K562 (cell line): ENCODE results near the gene JAKMIP2. TPM values are rescaled to one million over a fixed set of nuclear protein-coding genes. Genes with fewer than 3 reads are reported as not detected.

Experiments
- ATAC-seq: fragments of 200-7000 bp; cut with Tn5 transposase; 3 replicates; pipeline ENCODE4 v1.9.1; 2020; ENCODE audit warnings: moderate library complexity
- BruUV-seq: library from RNA; stranded (reverse); fragments of 400-500 nt; replicated peaks from 2 replicates; lab custom pipeline; 2021; lab: Mats Ljungman, UMichigan
- CTCF ChIA-PET: fragments of 300-600 bp; formaldehyde crosslinking; extraction: SDS; loops from one replicate; lab custom pipeline; 2021; ENCODE audit warnings: low intra/inter-chr PET ratio; lab: Yijun Ruan, JAX
- POLR2A ChIA-PET: fragments of 300-600, 350-650 bp; sonication (Branson Sonifier 250); formaldehyde crosslinking; extraction: SDS; loops from one replicate; lab custom pipeline; 2021; ENCODE audit warnings: antibody characterized with exemption, inconsistent platforms; lab: Yijun Ruan, JAX
- DNase-seq, 4 experiments: peaks; one replicate each; pipeline versions ENCODE4 v3.0.0 to v3.0.0-alpha.2; 2011 to 2018; ENCODE audit warnings: low spot score in 3 of 4, mixed read lengths in 3 of 4; ENCODE audit errors: extremely low read depth in 1 of 4
- FAIRE-seq: peaks from 2 replicates; lab custom pipeline; 2011; peaks lifted over from hg19 to GRCh38; lab: Jason Lieb, UNC
- H2AFZ ChIP-seq: 2 replicates; pipeline ENCODE4 v1.6.0; 2011; ENCODE audit warnings: low read depth, low read length, control low read depth, inconsistent platforms
- H3K27ac ChIP-seq: fragments of 200-600 bp; 3 replicates; pipeline ENCODE4 v1.8.0; 2011; ENCODE audit warnings: low read depth, mild to moderate bottlenecking, control low read depth, inconsistent platforms, low read length, moderate library complexity, mixed read lengths; ENCODE audit errors: extremely low read depth
- H3K27me3 ChIP-seq, 2 experiments: fragments of 300-600 bp in 1 of 2; 2 replicates in 1 of 2; 3 replicates in 1 of 2; pipeline versions ENCODE4 v1.6.0 to v1.8.0; 2011; ENCODE audit warnings: inconsistent platforms in 2 of 2, low read length in 2 of 2, mild to moderate bottlenecking in 1 of 2, mixed read lengths in 1 of 2, moderate library complexity in 1 of 2; ENCODE audit not compliant: control insufficient read depth in 2 of 2, insufficient read depth in 2 of 2
- H3K36me3 ChIP-seq: fragments of 300-600 bp; 3 replicates; pipeline ENCODE4 v1.8.0; 2011; ENCODE audit warnings: mild to moderate bottlenecking, low read length, inconsistent platforms; ENCODE audit not compliant: control insufficient read depth, insufficient read depth
- H3K4me1 ChIP-seq, 2 experiments: fragments of 200-600 bp in 1 of 2; replicated peaks in 1 of 2; 2 replicates in 1 of 2; 3 replicates in 1 of 2; pipeline versions ENCODE4 v1.5.1 to v1.8.0; 2011; ENCODE audit warnings: inconsistent platforms in 2 of 2, low read length in 2 of 2, mild to moderate bottlenecking in 1 of 2, mixed read lengths in 1 of 2, moderate library complexity in 1 of 2; ENCODE audit not compliant: control insufficient read depth in 2 of 2, insufficient read depth in 2 of 2
- H3K4me2 ChIP-seq: 2 replicates; pipeline ENCODE4 v1.6.1; 2011; ENCODE audit warnings: low read length, control low read depth, inconsistent platforms, mixed read lengths; ENCODE audit not compliant: insufficient read depth
- H3K4me3 ChIP-seq: fragments of 200-600 bp; sonication (generic), shearing (Covaris generic); 2 replicates; pipeline ENCODE4 v1.5.1; 2016; ENCODE audit warnings: control low read depth, inconsistent platforms
- H3K79me2 ChIP-seq: fragments of 200-600 bp; 3 replicates; pipeline ENCODE4 v1.8.0; 2011; ENCODE audit warnings: low read length, inconsistent platforms; ENCODE audit not compliant: control insufficient read depth, insufficient read depth
- H3K9ac ChIP-seq, 2 experiments: 2 replicates each; pipeline versions ENCODE4 v1.6.0 to v1.6.1; 2011; ENCODE audit warnings: low read depth in 2 of 2, low read length in 2 of 2, control low read depth in 1 of 2, inconsistent platforms in 1 of 2, mild to moderate bottlenecking in 1 of 2, mixed read lengths in 1 of 2; ENCODE audit not compliant: insufficient read depth in 1 of 2
- H3K9me1 ChIP-seq: one replicate; pipeline ENCODE4 v1.6.0; 2011; ENCODE audit warnings: inconsistent platforms, mild to moderate bottlenecking, low read length, moderate library complexity; ENCODE audit not compliant: control insufficient read depth, insufficient read depth
- H3K9me3 ChIP-seq: replicated peaks from 2 replicates; pipeline ENCODE4 v1.5.1; 2011; ENCODE audit warnings: low read depth, low read length, inconsistent platforms; ENCODE audit not compliant: control insufficient read depth, insufficient read depth
- H4K20me1 ChIP-seq: replicated peaks from 2 replicates; pipeline ENCODE4 v1.6.1; 2011; ENCODE audit warnings: low read length, inconsistent platforms, mixed read lengths; ENCODE audit not compliant: control insufficient read depth, insufficient read depth
- ATF6 ChIP-seq: sonication (generic); formaldehyde crosslinking; IDR thresholded peaks from 2 replicates; pipeline ENCODE4 v1.4.0; 2020; ENCODE audit warnings: mild to moderate bottlenecking, missing genetic modification reagents
- BCL6 ChIP-seq: fragments of 250-450 bp; sonication (Bioruptor Pico); IDR thresholded peaks from 2 replicates; pipeline ENCODE4 v1.4.0; 2020
- CEBPG ChIP-seq, 3 experiments: fragments of 200-800 bp in 1 of 3; sonication (Bioruptor generic) in 1 of 3; sonication (generic) in 1 of 3; formaldehyde crosslinking in 1 of 3; IDR thresholded peaks in 2 of 3; conservative IDR thresholded peaks in 1 of 3; 2 replicates each; pipeline versions ENCODE4 v1.6.1 to v1.8.0; 2016 to 2022; ENCODE audit warnings: missing compliant biosample characterization in 2 of 3, missing genetic modification characterization in 2 of 3, mild to moderate bottlenecking in 1 of 3, missing genetic modification reagents in 1 of 3
- CHD4 ChIP-seq: fragments of 200-600 bp; sonication (generic); IDR thresholded peaks from 3 replicates; pipeline ENCODE4 v1.6.1; 2012; ENCODE audit warnings: low read depth, mild to moderate bottlenecking, mixed read lengths, low read length, inconsistent platforms; ENCODE audit not compliant: insufficient read depth, insufficient replicate concordance, poor library complexity, severe bottlenecking
- JUN ChIP-seq, 2 experiments: sonication (generic) in 1 of 2; formaldehyde crosslinking in 1 of 2; IDR thresholded peaks; 2 replicates each; pipeline versions ENCODE4 v1.6.1 to v1.8.0; 2012 to 2022; ENCODE audit warnings: borderline replicate concordance in 2 of 2, mild to moderate bottlenecking in 2 of 2, improper control_type of control experiment in 1 of 2, low read depth in 1 of 2, low read length in 1 of 2, missing genetic modification reagents in 1 of 2
- KDM2B ChIP-seq: fragments of 250-450 bp; sonication (Bioruptor Pico); IDR thresholded peaks from 2 replicates; pipeline ENCODE4 v1.8.0; 2021; ENCODE audit warnings: mild to moderate bottlenecking, moderate library complexity
- KDM4B ChIP-seq, 2 experiments: fragments of 450-650 bp in 1 of 2; sonication (generic) in 1 of 2; IDR thresholded peaks; 2 replicates each; pipeline ENCODE4 v1.6.1; 2016 to 2017; ENCODE audit warnings: borderline replicate concordance in 2 of 2, antibody characterized with exemption in 1 of 2, low read depth in 1 of 2, mild to moderate bottlenecking in 1 of 2
- NFATC3 ChIP-seq: fragments of 450-650 bp; IDR thresholded peaks from 2 replicates; pipeline ENCODE4 v1.6.1; 2017; ENCODE audit warnings: mild to moderate bottlenecking
- NONO ChIP-seq, 2 experiments: fragments of 200-400 bp in 1 of 2; fragments of 450-650 bp in 1 of 2; formaldehyde crosslinking in 1 of 2; IDR thresholded peaks; 2 replicates each; pipeline ENCODE4 v1.6.1; 2017; ENCODE audit warnings: low read depth in 2 of 2, mild to moderate bottlenecking in 2 of 2, moderate library complexity in 2 of 2, low read length in 1 of 2
- SMAD1 ChIP-seq: fragments of 150-350 bp; IDR thresholded peaks from 2 replicates; pipeline ENCODE4 v1.6.1; 2014; ENCODE audit warnings: low read length, low read depth; ENCODE audit not compliant: partially characterized antibody
- TAF15 ChIP-seq: fragments of 200-400 bp; formaldehyde crosslinking; IDR thresholded peaks from 2 replicates; pipeline ENCODE4 v1.6.1; 2017; ENCODE audit warnings: mild to moderate bottlenecking, low read depth, low read length, moderate library complexity
- TRIM24 ChIP-seq, 2 experiments: fragments of 450-650 bp; IDR thresholded peaks; 2 replicates each; pipeline ENCODE4 v1.6.1; 2016
- U2AF2 ChIP-seq: fragments of 200-400 bp; formaldehyde crosslinking; optimal IDR thresholded peaks from 2 replicates; pipeline ENCODE3; 2017; ENCODE audit warnings: low read depth, mild to moderate bottlenecking, low read length
- ZFP36 ChIP-seq: fragments of 150-350 bp; IDR thresholded peaks from 2 replicates; pipeline ENCODE4 v1.6.1; 2018; ENCODE audit warnings: low read length, low read depth; ENCODE audit not compliant: partially characterized antibody
- ZNF3 ChIP-seq: fragments of 250-450 bp; sonication (Bioruptor Pico); IDR thresholded peaks from 2 replicates; pipeline ENCODE4 v1.5.0; 2021; ENCODE audit warnings: mild to moderate bottlenecking, moderate library complexity
- ZNF695 ChIP-seq: fragments of 450-650 bp; formaldehyde crosslinking; IDR thresholded peaks from 2 replicates; pipeline ENCODE4 v1.4.0; 2020; ENCODE audit warnings: mild to moderate bottlenecking, moderate library complexity
- WGBS: fragments of 100-300 bp; shearing (Covaris generic); methylation state at CpG from one replicate; pipeline ENCODE4 v1.1.6; 2016; ENCODE audit warnings: low coverage, mixed read lengths; ENCODE audit not compliant: insufficient coverage; ENCODE audit errors: missing lambda C conversion rate; 5-methylcytosine and 5-hydroxymethylcytosine counted together
- in situ Hi-C: fragments of 300-500 bp; cut with MboI; formaldehyde crosslinking; loops from 4 replicates; pipeline ENCODE4 v1.15.0; 2018; ENCODE audit warnings: inconsistent platforms, mixed read lengths
- intact Hi-C: fragments of 100-400 bp; cut with micrococcal nuclease; formaldehyde crosslinking; loops from 2 replicates; pipeline ENCODE4 v1.14.2; 2022
- polyA plus RNA-seq, 8 experiments: library from polyadenylated mRNA; depleted of rRNA in 4 of 8; stranded (reverse) in 5 of 8; unstranded in 3 of 8; fragments of >200 nt; fragmentation: Nextera tagmentation in 2 of 8; fragmentation: Illumina TruSeq in 1 of 8; extraction: Ambion mirVana in 2 of 8; extraction: Trizol in 1 of 8; gene quantifications; 2 replicates each; pipeline versions ENCODE4 v1.2.1 to v1.2.3, GENCODE V29; 2011 to 2014; ENCODE audit warnings: inconsistent platforms in 1 of 8, missing spikeins in 1 of 8
- total RNA-seq, 7 experiments: library from RNA; depleted of rRNA in 6 of 7; stranded (reverse); fragments of >200 nt in 6 of 7; fragmentation: Illumina TruSeq in 2 of 7; extraction: Trizol in 2 of 7; gene quantifications; 2 replicates each; pipeline versions ENCODE4 v1.2.1 to v1.2.3, GENCODE V29; 2011 to 2021; ENCODE audit warnings: low replicate concordance in 1 of 7
- TF ChIP-seq, protein P1 (sequence below): sonication (generic); formaldehyde crosslinking; IDR thresholded peaks from 2 replicates; pipeline ENCODE4 v1.8.1; 2022; ENCODE audit warnings: missing genetic modification reagents

The JAKMIP2 gene
- total and polyA plus RNA-seq, 9 of the 15 experiments (the other 6 are each of a cell fraction or from before 2014, with no cell fraction given), result not detected

DNA sequence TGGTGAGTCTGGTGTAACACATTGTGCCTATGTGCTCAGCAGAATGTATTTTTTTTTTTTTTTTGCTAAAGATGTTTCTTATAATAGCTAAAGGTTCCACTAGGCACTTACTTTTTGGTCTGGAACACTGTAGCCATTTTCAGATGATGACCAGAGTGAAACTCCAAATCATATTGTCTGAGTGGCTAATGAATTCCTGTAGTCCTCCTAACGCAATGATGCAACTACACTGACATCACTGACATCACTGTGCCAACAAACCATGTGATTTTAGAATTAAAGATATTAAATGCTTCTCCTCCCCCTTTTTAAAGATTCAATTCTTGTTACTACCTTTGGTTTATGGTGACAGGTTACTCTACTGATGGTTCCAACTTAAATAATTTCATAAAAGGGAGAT, 28.8 kb downstream of the JAKMIP2 start (continued):
- TF ChIP-seq NONO (IDR thresholded peaks at IDR 0.05; ENCODE audit: low read depth in 2 of 2, low read length in 1 of 2) (no peak), TRIM24 (IDR thresholded peaks at IDR 0.05) (no peak)

- ChIA-PET CTCF (no interaction called here), POLR2A (no interaction called here)
- Histone ChIP-seq H3K9me3 (no peaks in the 10 kb centered on the region), H3K4me2 (no peak overlapping the region), H3K27ac (no peak overlapping the region), H3K36me3 (no peaks in the 10 kb centered on the region), H3K4me3 (no peak overlapping the region), H3K9ac (no peak overlapping the region), H3K79me2 (no peaks in the 10 kb centered on the region), H2AFZ (no peak overlapping the region)
- intact Hi-C loops (no loop called here), in situ Hi-C loops (no loop called here)
- DNase-seq, result no peak
- WGBS, result 6% methylated on average over 3 of the region's 3 CpGs
- no peak for ATAC-seq
- no peak for TF ChIP-seq BCL6
- no peak for TF ChIP-seq ZFP36
- TF ChIP-seq KDM4B (IDR thresholded peaks at IDR 0.05; ENCODE audit: borderline replicate concordance in 2 of 2, low read depth in 1 of 2), result no peak
- TF ChIP-seq TAF15, result no peak
- TF ChIP-seq U2AF2, result no peak
- no peak for TF ChIP-seq KDM2B (CRISPR knock-in tag)
- TF ChIP-seq JUN (IDR thresholded peaks at IDR 0.05; ENCODE audit: borderline replicate concordance, low read depth, low read length), result no peak
- no peak for TF ChIP-seq JUN (CRISPR knock-in tag; IDR thresholded peaks at IDR 0.05; ENCODE audit: borderline replicate concordance)
- TF ChIP-seq, protein P1, sequence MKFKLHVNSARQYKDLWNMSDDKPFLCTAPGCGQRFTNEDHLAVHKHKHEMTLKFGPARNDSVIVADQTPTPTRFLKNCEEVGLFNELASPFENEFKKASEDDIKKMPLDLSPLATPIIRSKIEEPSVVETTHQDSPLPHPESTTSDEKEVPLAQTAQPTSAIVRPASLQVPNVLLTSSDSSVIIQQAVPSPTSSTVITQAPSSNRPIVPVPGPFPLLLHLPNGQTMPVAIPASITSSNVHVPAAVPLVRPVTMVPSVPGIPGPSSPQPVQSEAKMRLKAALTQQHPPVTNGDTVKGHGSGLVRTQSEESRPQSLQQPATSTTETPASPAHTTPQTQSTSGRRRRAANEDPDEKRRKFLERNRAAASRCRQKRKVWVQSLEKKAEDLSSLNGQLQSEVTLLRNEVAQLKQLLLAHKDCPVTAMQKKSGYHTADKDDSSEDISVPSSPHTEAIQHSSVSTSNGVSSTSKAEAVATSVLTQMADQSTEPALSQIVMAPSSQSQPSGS (CRISPR knock-in tag), result no peak
- no peak for TF ChIP-seq CHD4
- TF ChIP-seq ATF6 (CRISPR knock-in tag), result no peak
- TF ChIP-seq NFATC3, result no peak
- no peak for TF ChIP-seq ZNF695 (CRISPR knock-in tag)
- TF ChIP-seq ZNF3 (CRISPR knock-in tag), result no peak
- TF ChIP-seq SMAD1, result no peak
- TF ChIP-seq CEBPG (CRISPR knock-in tag; IDR thresholded peaks at IDR 0.05), result no peak
- no peak for TF ChIP-seq CEBPG (tag; conservative IDR thresholded peaks at IDR 0.05 in 1 of 2, IDR thresholded peaks at IDR 0.05 in 1 of 2)
- TF ChIP-seq, all 486 proteins: peak for 0
- no peaks in the 10 kb centered on the region for H3K9me1 ChIP-seq
- H3K4me1 ChIP-seq, result no peaks in the 10 kb centered on the region
- BruUV-seq, result no TSS peak
- no peaks in the 10 kb centered on the region for H3K27me3 ChIP-seq
- H4K20me1 ChIP-seq, result no peaks in the 10 kb centered on the region
- no peak for FAIRE-seq
Measured at GRCh38 chr5:147752666-147753290, 29.8 kb downstream of the JAKMIP2 start.
